CD4-positive, alpha-beta T cell (primary cell): ENCODE results near the gene IL19. TPM values are rescaled to one million over a fixed set of nuclear protein-coding genes. Genes with fewer than 3 reads are reported as not detected.

Experiments
- ATAC-seq: fragments of 200-7000 bp; cut with Tn5 transposase; one replicate; pipeline ENCODE4 v1.10.0; 2022; ENCODE audit warnings: mild to moderate bottlenecking; ENCODE audit not compliant: poor library complexity
- CTCF ChIA-PET: fragments of 350-600 bp; sonication (Branson Sonifier 250); formaldehyde crosslinking; loops from one replicate; lab custom pipeline; 2021; ENCODE audit warnings: antibody characterized with exemption, inconsistent platforms; lab: Charles Lee
- POLR2A ChIA-PET: fragments of 350-600 bp; sonication (Branson Sonifier 250); formaldehyde crosslinking; loops from one replicate; lab custom pipeline; 2021; ENCODE audit warnings: antibody characterized with exemption, inconsistent platforms; lab: Charles Lee
- DNase-seq, 14 experiments: peaks; one replicate each; pipeline ENCODE4 v3.0.0-alpha.2; 2013 to 2020; ENCODE audit warnings: mixed read lengths in 2 of 14
- H3K27ac ChIP-seq, 2 donors: one replicate each; pipeline versions ENCODE4 v1.5.1 to v1.7.0; 2013; ENCODE audit warnings: low read length in 2 of 2, low read depth in 1 of 2, mild to moderate bottlenecking in 1 of 2
- H3K27me3 ChIP-seq, 2 experiments: 1 replicate in 1 of 2; 2 replicates in 1 of 2; pipeline versions ENCODE4 v1.6.1 to v1.7.0; 2013; ENCODE audit warnings: low read length in 2 of 2, control low read depth in 1 of 2, mild to moderate bottlenecking in 1 of 2, moderate library complexity in 1 of 2; ENCODE audit not compliant: insufficient read depth in 2 of 2, control insufficient read depth in 1 of 2
- H3K36me3 ChIP-seq: one replicate; pipeline ENCODE4 v1.6.1; 2013; ENCODE audit warnings: low read length, control low read depth; ENCODE audit not compliant: insufficient read depth
- H3K4me1 ChIP-seq: one replicate; pipeline ENCODE4 v1.6.1; 2013; ENCODE audit warnings: low read length, control low read depth; ENCODE audit not compliant: insufficient read depth
- H3K4me3 ChIP-seq: one replicate; pipeline ENCODE4 v1.5.1; 2013; ENCODE audit warnings: mild to moderate bottlenecking, low read length, moderate library complexity
- H3K9me3 ChIP-seq, 2 experiments: 1 replicate in 1 of 2; 2 replicates in 1 of 2; pipeline versions ENCODE4 v1.6.1 to v1.7.0; 2013; ENCODE audit warnings: low read length in 2 of 2, mild to moderate bottlenecking in 2 of 2, control low read depth in 1 of 2, moderate library complexity in 1 of 2; ENCODE audit not compliant: control insufficient read depth in 1 of 2, insufficient read depth in 1 of 2
- H3K27ac Mint-ChIP-seq: one replicate; pipeline ENCODE4 v1.8.0; 2020; ENCODE audit warnings: mixed read lengths
- H3K27me3 Mint-ChIP-seq: one replicate; pipeline ENCODE4 v1.8.0; 2021; ENCODE audit warnings: mixed read lengths
- H3K36me3 Mint-ChIP-seq: one replicate; pipeline ENCODE4 v1.8.0; 2021; ENCODE audit warnings: low read depth, mixed read lengths
- H3K4me1 Mint-ChIP-seq: one replicate; pipeline ENCODE4 v1.8.0; 2021; ENCODE audit warnings: low read depth, mixed read lengths
- H3K4me3 Mint-ChIP-seq: one replicate; pipeline ENCODE4 v1.8.0; 2020; ENCODE audit warnings: mild to moderate bottlenecking, mixed read lengths
- H3K9me3 Mint-ChIP-seq: one replicate; pipeline ENCODE4 v1.8.0; 2020; ENCODE audit warnings: mixed read lengths
- intact Hi-C, 2 experiments: fragments of 100-400 bp; cut with DNase I in 1 of 2; cut with micrococcal nuclease in 1 of 2; formaldehyde crosslinking; loops; one replicate each; pipeline versions ENCODE4 v1.15.1 to v1.9.0; 2023 to 2025; cut with DNase I, micrococcal nuclease
- total RNA-seq, 174 experiments: library from RNA in 2 of 174; stranded (reverse) in 2 of 174; gene quantifications; one replicate each; pipeline ENCODE4 v1.2.3 and lab custom pipeline; 2021 to 2026
- TF ChIP-seq, protein P1 (sequence below): fragments of 200-600 bp; IDR thresholded peaks from one replicate; pipeline ENCODE4 v1.8.0; 2022; ENCODE audit warnings: antibody characterized with exemption, mild to moderate bottlenecking

The IL19 gene
- total RNA-seq, 2 experiments from 2014 or later, result not detected

DNA sequence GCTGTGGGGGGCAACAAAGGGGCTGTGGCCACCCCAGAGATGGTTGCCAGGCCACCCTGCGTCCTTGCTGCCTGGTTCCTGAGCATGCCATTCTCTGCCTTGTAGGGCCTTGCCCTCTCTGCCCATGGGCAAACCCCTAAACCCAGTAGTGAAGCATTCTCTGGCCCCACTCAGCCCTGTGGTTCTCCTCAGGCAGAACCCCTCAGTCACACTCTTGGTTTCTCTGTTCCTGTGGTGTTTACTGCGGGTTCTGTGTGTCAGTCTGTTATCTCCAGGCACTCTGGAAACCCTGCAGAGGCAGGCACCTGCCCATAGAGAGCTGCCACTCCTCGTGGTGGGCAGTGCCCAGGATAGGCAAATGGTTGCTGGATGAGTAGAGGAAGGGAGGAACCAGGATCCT lies 41.1 kb upstream of the IL19 start:
- POLR2A ChIA-PET, result no interaction called here
- no peak overlapping the region for H3K4me3 Mint-ChIP-seq
- H3K9me3 ChIP-seq, result peaks cover 0 to 6% of the 10 kb centered on the region in 2 experiments
- H3K4me1 ChIP-seq, result peaks cover 32% of the 10 kb centered on the region
- ATAC-seq (no peak), DNase-seq (no peak)
- intact Hi-C loops, result loop anchor here in 1 of 2 experiments (5.0 kb wide), 1 partner anchor 348 kb away; no protein-coding TSS in a partner anchor
- H3K27ac Mint-ChIP-seq, result no peak overlapping the region
- no peak overlapping the region for H3K27ac ChIP-seq
- no peaks in the 10 kb centered on the region for H3K27me3 ChIP-seq
- no peaks in the 10 kb centered on the region for H3K27me3 Mint-ChIP-seq
- peaks cover 32% of the 10 kb centered on the region for H3K4me1 Mint-ChIP-seq
- H3K36me3 Mint-ChIP-seq, result peaks cover 62% of the 10 kb centered on the region
- no peak overlapping the region for H3K4me3 ChIP-seq
- H3K9me3 Mint-ChIP-seq, result no peaks in the 10 kb centered on the region
- CTCF ChIA-PET, result interaction anchor here (1.4 to 1.7 kb wide), 2 partner anchors 80 to 183 kb away, joined by 5 read pairs; no protein-coding TSS in a partner anchor
- H3K36me3 ChIP-seq, result peaks cover 51% of the 10 kb centered on the region
- TF ChIP-seq, protein P1, sequence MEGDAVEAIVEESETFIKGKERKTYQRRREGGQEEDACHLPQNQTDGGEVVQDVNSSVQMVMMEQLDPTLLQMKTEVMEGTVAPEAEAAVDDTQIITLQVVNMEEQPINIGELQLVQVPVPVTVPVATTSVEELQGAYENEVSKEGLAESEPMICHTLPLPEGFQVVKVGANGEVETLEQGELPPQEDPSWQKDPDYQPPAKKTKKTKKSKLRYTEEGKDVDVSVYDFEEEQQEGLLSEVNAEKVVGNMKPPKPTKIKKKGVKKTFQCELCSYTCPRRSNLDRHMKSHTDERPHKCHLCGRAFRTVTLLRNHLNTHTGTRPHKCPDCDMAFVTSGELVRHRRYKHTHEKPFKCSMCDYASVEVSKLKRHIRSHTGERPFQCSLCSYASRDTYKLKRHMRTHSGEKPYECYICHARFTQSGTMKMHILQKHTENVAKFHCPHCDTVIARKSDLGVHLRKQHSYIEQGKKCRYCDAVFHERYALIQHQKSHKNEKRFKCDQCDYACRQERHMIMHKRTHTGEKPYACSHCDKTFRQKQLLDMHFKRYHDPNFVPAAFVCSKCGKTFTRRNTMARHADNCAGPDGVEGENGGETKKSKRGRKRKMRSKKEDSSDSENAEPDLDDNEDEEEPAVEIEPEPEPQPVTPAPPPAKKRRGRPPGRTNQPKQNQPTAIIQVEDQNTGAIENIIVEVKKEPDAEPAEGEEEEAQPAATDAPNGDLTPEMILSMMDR, result no peak

DNA sequence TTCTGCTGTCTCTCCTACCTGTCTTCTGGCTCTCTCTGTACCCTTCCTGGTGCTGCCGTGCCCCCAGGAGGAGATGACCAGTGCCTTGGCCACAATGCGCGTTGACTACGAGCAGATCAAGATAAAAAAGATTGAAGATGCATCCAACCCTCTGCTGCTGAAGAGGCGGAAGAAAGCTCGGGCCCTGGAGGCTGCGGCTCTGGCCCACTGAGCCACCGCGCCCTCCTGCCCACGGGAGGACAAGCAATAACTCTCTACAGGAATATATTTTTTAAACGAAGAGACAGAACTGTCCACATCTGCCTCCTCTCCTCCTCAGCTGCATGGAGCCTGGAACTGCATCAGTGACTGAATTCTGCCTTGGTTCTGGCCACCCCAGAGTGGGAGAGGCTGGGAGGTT lies 38.1 kb upstream of the IL19 start:
- no peaks in the 10 kb centered on the region for H3K27me3 Mint-ChIP-seq
- no peak overlapping the region for H3K27ac ChIP-seq
- H3K27me3 ChIP-seq, result no peaks in the 10 kb centered on the region
- peak overlapping the region; percentile 7 for H3K27ac Mint-ChIP-seq
- intact Hi-C loops, result loop anchor here in 1 of 2 experiments (5.0 kb wide), 2 partner anchors 135 to 200 kb away; partner anchors contain the start of gene IL20
- POLR2A ChIA-PET, result no interaction called here
- peaks cover 0 to 6% of the 10 kb centered on the region in 2 experiments for H3K9me3 ChIP-seq
- ATAC-seq, result no peak
- H3K4me3 ChIP-seq, result no peak overlapping the region
- H3K36me3 ChIP-seq, result peaks cover 51% of the 10 kb centered on the region
- H3K4me3 Mint-ChIP-seq, result peak overlapping the region; percentile 38
- peaks cover 39% of the 10 kb centered on the region for H3K4me1 ChIP-seq
- no peaks in the 10 kb centered on the region for H3K9me3 Mint-ChIP-seq
- peaks cover 65% of the 10 kb centered on the region for H3K36me3 Mint-ChIP-seq
- DNase-seq, result no peak
- H3K4me1 Mint-ChIP-seq, result peaks cover 34% of the 10 kb centered on the region
- CTCF ChIA-PET, result interaction anchor here (6.7 kb wide), 1 partner anchor 74 kb away, joined by 139 read pairs; no protein-coding TSS in a partner anchor
- TF ChIP-seq, protein P1, result no peak

DNA sequence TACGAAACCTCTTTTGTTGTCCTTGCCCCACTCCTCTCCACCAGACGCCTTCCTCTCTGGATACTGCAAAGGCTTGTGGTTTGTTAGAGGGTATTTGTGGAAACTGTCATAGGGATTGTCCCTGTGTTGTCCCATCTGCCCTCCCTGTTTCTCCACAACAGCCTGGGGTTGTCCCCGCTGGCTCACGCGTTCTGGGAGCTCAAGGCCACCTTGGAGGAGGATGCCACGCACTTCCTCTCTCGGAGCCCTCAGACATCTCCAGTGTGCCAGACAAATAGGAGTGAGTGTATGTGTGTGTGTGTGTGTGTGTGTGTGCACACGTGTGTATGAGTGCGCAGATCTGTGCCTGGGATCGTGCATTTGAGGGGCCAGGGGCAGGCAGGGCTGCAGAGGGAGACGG lies 37.6 kb upstream of the IL19 start:
- H3K4me3 ChIP-seq, result no peak overlapping the region
- Mint-ChIP-seq H3K4me3 (no peak overlapping the region), H3K9me3 (no peaks in the 10 kb centered on the region), H3K36me3 (peaks cover 65% of the 10 kb centered on the region), H3K4me1 (peaks cover 39% of the 10 kb centered on the region), H3K27ac (peak overlapping the region; percentile 64), H3K27me3 (no peaks in the 10 kb centered on the region)
- TF ChIP-seq, protein P1, result no peak
- peaks cover 43% of the 10 kb centered on the region for H3K4me1 ChIP-seq
- peak in 1 of 14 experiments; percentile 21 for DNase-seq
- POLR2A ChIA-PET, result interaction anchor here (4.4 kb wide), 1 partner anchor 175 kb away, joined by 51 read pairs; no protein-coding TSS in a partner anchor
- no peak overlapping the region for H3K27ac ChIP-seq
- H3K9me3 ChIP-seq, result peaks cover 0 to 6% of the 10 kb centered on the region in 2 experiments
- no peak for ATAC-seq
- H3K27me3 ChIP-seq, result no peaks in the 10 kb centered on the region
- H3K36me3 ChIP-seq, result peaks cover 51% of the 10 kb centered on the region
- CTCF ChIA-PET, result interaction anchor here (6.7 kb wide), 1 partner anchor 74 kb away, joined by 139 read pairs; no protein-coding TSS in a partner anchor
- intact Hi-C loops, result loop anchor here in 1 of 2 experiments (5.0 kb wide), 2 partner anchors 134 to 199 kb away; partner anchors contain the start of gene IL20
